Endothelial cell of umbilical vein (primary cell): ENCODE measurements around the gene MINAR2. TPM values are rescaled to one million over a fixed set of nuclear protein-coding genes. Genes with fewer than 3 reads are reported as not detected.

Experiments
- BruUV-seq: library from RNA; stranded (reverse); fragments of 400-500 nt; replicated peaks from 2 replicates; lab custom pipeline; 2021; lab: Mats Ljungman, UMichigan
- CTCF ChIA-PET: fragments of 300-600, 350-600 bp; sonication (Branson Sonifier 250); formaldehyde crosslinking; loops from one replicate; lab custom pipeline; 2021; ENCODE audit warnings: antibody characterized with exemption, inconsistent platforms; lab: Charles Lee
- POLR2A ChIA-PET: fragments of 300-600, 350-600 bp; sonication (Branson Sonifier 250); formaldehyde crosslinking; loops from one replicate; lab custom pipeline; 2021; ENCODE audit warnings: antibody characterized with exemption, inconsistent platforms; lab: Charles Lee
- DNase-seq: peaks from one replicate; pipeline ENCODE4 v3.0.0-alpha.2; 2011; ENCODE audit warnings: low read depth, low spot score
- FAIRE-seq: peaks from 2 replicates; lab custom pipeline; 2011; peaks lifted over from hg19 to GRCh38; lab: Jason Lieb, UNC
- H2AFZ ChIP-seq: 2 replicates; pipeline ENCODE4 v1.6.0; 2012; ENCODE audit warnings: low read depth, low read length, control low read depth, inconsistent platforms
- H3K27ac ChIP-seq: 2 replicates; pipeline ENCODE4 v1.5.1; 2011; ENCODE audit warnings: low read depth, mild to moderate bottlenecking, control low read depth, low read length, moderate library complexity; ENCODE audit not compliant: insufficient read depth
- H3K27me3 ChIP-seq, 2 experiments: 2 replicates each; pipeline versions ENCODE4 v1.6.0 to v1.6.1; 2011; ENCODE audit warnings: low read length in 2 of 2, mixed read lengths in 1 of 2; ENCODE audit not compliant: control insufficient read depth in 2 of 2, insufficient read depth in 2 of 2
- H3K36me3 ChIP-seq, 2 experiments: 2 replicates in 1 of 2; 3 replicates in 1 of 2; pipeline ENCODE4 v1.5.1; 2011; ENCODE audit warnings: low read length in 2 of 2, mild to moderate bottlenecking in 1 of 2, moderate library complexity in 1 of 2; ENCODE audit not compliant: control insufficient read depth in 2 of 2, insufficient read depth in 2 of 2; ENCODE audit errors: extremely low read depth in 1 of 2
- H3K4me1 ChIP-seq: 3 replicates; pipeline ENCODE4 v1.5.1; 2011; ENCODE audit warnings: mild to moderate bottlenecking, low read length; ENCODE audit not compliant: control insufficient read depth, insufficient read depth; ENCODE audit errors: extremely low read depth
- H3K4me2 ChIP-seq: 2 replicates; pipeline ENCODE4 v1.6.1; 2011; ENCODE audit warnings: low read length, control low read depth, mixed read lengths; ENCODE audit not compliant: insufficient read depth
- H3K4me3 ChIP-seq, 3 experiments: fragments of 200-600 bp in 1 of 3; sonication (generic), shearing (Covaris generic) in 1 of 3; replicated peaks in 1 of 3; 2 replicates each; pipeline ENCODE4 v1.5.1; 2011 to 2016; ENCODE audit warnings: control low read depth in 3 of 3, low read length in 3 of 3, mild to moderate bottlenecking in 2 of 3, inconsistent platforms in 1 of 3, low read depth in 1 of 3, moderate library complexity in 1 of 3; ENCODE audit not compliant: insufficient read depth in 1 of 3
- H3K79me2 ChIP-seq: 2 replicates; pipeline ENCODE4 v1.6.0; 2012; ENCODE audit warnings: low read length, inconsistent platforms; ENCODE audit not compliant: control insufficient read depth, insufficient read depth
- H3K9ac ChIP-seq: replicated peaks from 2 replicates; pipeline ENCODE3; 2011; ENCODE audit warnings: low read length, control low read depth; ENCODE audit not compliant: insufficient read depth; ENCODE audit errors: extremely low read depth
- H3K9me1 ChIP-seq: replicated peaks from 3 replicates; pipeline ENCODE4 v1.6.0; 2011; ENCODE audit warnings: mild to moderate bottlenecking, low read length; ENCODE audit not compliant: control insufficient read depth, insufficient read depth; ENCODE audit errors: extremely low read depth
- H3K9me3 ChIP-seq: replicated peaks from 2 replicates; pipeline ENCODE4 v1.5.1; 2012; ENCODE audit warnings: low read length, inconsistent platforms; ENCODE audit not compliant: control insufficient read depth, insufficient read depth
- H4K20me1 ChIP-seq: replicated peaks from 2 replicates; pipeline ENCODE3; 2011; ENCODE audit warnings: mild to moderate bottlenecking, low read length; ENCODE audit not compliant: control insufficient read depth, insufficient read depth; ENCODE audit errors: extremely low read depth
- EZH2 ChIP-seq: IDR thresholded peaks from 2 replicates; pipeline ENCODE4 v1.6.1; 2012; ENCODE audit warnings: borderline replicate concordance, low read depth, mild to moderate bottlenecking, moderate library complexity, low read length, inconsistent platforms; ENCODE audit not compliant: severe bottlenecking
- FOS ChIP-seq: IDR thresholded peaks from 2 replicates; pipeline ENCODE4 v1.6.1; 2011; ENCODE audit warnings: mild to moderate bottlenecking, low read length, moderate library complexity, borderline replicate concordance; ENCODE audit not compliant: insufficient read depth
- GATA2 ChIP-seq: IDR thresholded peaks from 2 replicates; pipeline ENCODE4 v1.7.0; 2011; ENCODE audit warnings: low read depth, mild to moderate bottlenecking, moderate library complexity, mixed read lengths, low read length; ENCODE audit not compliant: insufficient read length, insufficient read depth
- JUN ChIP-seq: IDR thresholded peaks from 2 replicates; pipeline ENCODE4 v1.6.1; 2011; ENCODE audit warnings: borderline replicate concordance, low read depth; ENCODE audit not compliant: insufficient read length, insufficient read depth
- MAX ChIP-seq: IDR thresholded peaks from 2 replicates; pipeline ENCODE4 v1.6.1; 2011; ENCODE audit not compliant: insufficient read depth, insufficient read length
- MYC ChIP-seq: IDR thresholded peaks from one replicate; pipeline ENCODE4 v1.6.1; 2011; ENCODE audit warnings: mild to moderate bottlenecking, low read depth, low read length
- POLR2A ChIP-seq: IDR thresholded peaks from 2 replicates; pipeline ENCODE4 v1.6.1; 2012; ENCODE audit warnings: low read depth, mild to moderate bottlenecking, control low read depth, low read length
- POLR2AphosphoS5 ChIP-seq: IDR thresholded peaks from 2 replicates; pipeline ENCODE4 v1.6.1; 2012; ENCODE audit warnings: low read depth, mild to moderate bottlenecking, control low read depth, low read length, moderate library complexity; ENCODE audit not compliant: insufficient read depth
- dilution Hi-C: fragments of 300-500 bp; cut with MboI; formaldehyde crosslinking; loops from one replicate; pipeline ENCODE4 v1.15.0; 2019; ENCODE audit warnings: low sequenced_read_pairs; ENCODE audit not compliant: extremely low pct_ligation_motif_present
- intact Hi-C: fragments of 100-400 bp; cut with micrococcal nuclease; formaldehyde crosslinking; loops from one replicate; pipeline ENCODE4 v1.10.0; 2022
- polyA plus RNA-seq, 4 experiments: library from polyadenylated mRNA; depleted of rRNA in 3 of 4; stranded (reverse) in 3 of 4; unstranded in 1 of 4; fragments of >200 nt; gene quantifications; 2 replicates each; pipeline versions ENCODE4 v1.2.1 to v1.2.3, GENCODE V29; 2011 to 2012; ENCODE audit warnings: missing spikeins in 1 of 4
- total RNA-seq: library from RNA; stranded (reverse); gene quantifications from 2 replicates; pipeline ENCODE4 v1.2.3, GENCODE V29; 2021
- TF ChIP-seq, protein P1 (sequence below), 2 donors: IDR thresholded peaks; 1 replicate in 1 of 2; 2 replicates in 1 of 2; pipeline ENCODE4 v1.5.1; 2011; ENCODE audit warnings: low read length in 2 of 2, mild to moderate bottlenecking in 2 of 2, moderate library complexity in 2 of 2, control low read depth in 1 of 2, inconsistent platforms in 1 of 2, low read depth in 1 of 2; ENCODE audit not compliant: insufficient read depth in 1 of 2; ENCODE audit errors: extremely low read depth in 1 of 2

The MINAR2 gene
- total and polyA plus RNA-seq, 2 donors (not counting 3 experiments of a cell fraction or from before 2014, with no cell fraction given), result not detected

- H3K27ac ChIP-seq, result no peak overlapping the region
- TF ChIP-seq GATA2, result no peak
- no peak for TF ChIP-seq FOS
- no peak for TF ChIP-seq POLR2A
- TF ChIP-seq JUN, result no peak
- no peak for TF ChIP-seq MAX
- no peak for TF ChIP-seq MYC
- TF ChIP-seq POLR2AphosphoS5, result no peak
- no peak for TF ChIP-seq EZH2
- TF ChIP-seq, protein P1, sequence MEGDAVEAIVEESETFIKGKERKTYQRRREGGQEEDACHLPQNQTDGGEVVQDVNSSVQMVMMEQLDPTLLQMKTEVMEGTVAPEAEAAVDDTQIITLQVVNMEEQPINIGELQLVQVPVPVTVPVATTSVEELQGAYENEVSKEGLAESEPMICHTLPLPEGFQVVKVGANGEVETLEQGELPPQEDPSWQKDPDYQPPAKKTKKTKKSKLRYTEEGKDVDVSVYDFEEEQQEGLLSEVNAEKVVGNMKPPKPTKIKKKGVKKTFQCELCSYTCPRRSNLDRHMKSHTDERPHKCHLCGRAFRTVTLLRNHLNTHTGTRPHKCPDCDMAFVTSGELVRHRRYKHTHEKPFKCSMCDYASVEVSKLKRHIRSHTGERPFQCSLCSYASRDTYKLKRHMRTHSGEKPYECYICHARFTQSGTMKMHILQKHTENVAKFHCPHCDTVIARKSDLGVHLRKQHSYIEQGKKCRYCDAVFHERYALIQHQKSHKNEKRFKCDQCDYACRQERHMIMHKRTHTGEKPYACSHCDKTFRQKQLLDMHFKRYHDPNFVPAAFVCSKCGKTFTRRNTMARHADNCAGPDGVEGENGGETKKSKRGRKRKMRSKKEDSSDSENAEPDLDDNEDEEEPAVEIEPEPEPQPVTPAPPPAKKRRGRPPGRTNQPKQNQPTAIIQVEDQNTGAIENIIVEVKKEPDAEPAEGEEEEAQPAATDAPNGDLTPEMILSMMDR (IDR thresholded peaks at IDR 0.05; ENCODE audit: extremely low read depth in 1 of 2, insufficient read depth in 1 of 2, low read depth in 1 of 2, low read length in 2 of 2), result no peak
- ChIA-PET CTCF (no interaction called here), POLR2A (no interaction called here)
- H4K20me1 ChIP-seq, result no peaks in the 10 kb centered on the region
- no peak overlapping the region for H3K4me3 ChIP-seq
- no peak for FAIRE-seq
- BruUV-seq, result no TSS peak
- H2AFZ ChIP-seq, result no peak overlapping the region
- H3K36me3 ChIP-seq, result no peaks in the 10 kb centered on the region
- H3K9ac ChIP-seq, result no peak overlapping the region
- H3K27me3 ChIP-seq, result no peaks in the 10 kb centered on the region
- H3K4me1 ChIP-seq, result no peaks in the 10 kb centered on the region
- dilution Hi-C loops, result no loop called here
- H3K79me2 ChIP-seq, result no peaks in the 10 kb centered on the region
- DNase-seq, result no peak
- H3K9me1 ChIP-seq, result no peaks in the 10 kb centered on the region
- intact Hi-C loops, result no loop called here
- no peak overlapping the region for H3K4me2 ChIP-seq
- H3K9me3 ChIP-seq, result no peaks in the 10 kb centered on the region
Observed at GRCh38 chr5:129716651-129717050, 31.2 kb upstream of the MINAR2 start.
